CD14-positive monocyte (primary cell): Measurements from ENCODE around the gene PPARG. TPM values are rescaled to one million over a fixed set of nuclear protein-coding genes. Genes with fewer than 3 reads are reported as not detected.

Experiments
- DNase-seq, 3 donors: peaks; one replicate each; pipeline ENCODE4 v3.0.0-alpha.2; 2011 to 2022
- H2AFZ ChIP-seq: 2 replicates; pipeline ENCODE4 v1.6.0; 2012; ENCODE audit warnings: mild to moderate bottlenecking, low read depth, low read length, inconsistent platforms; ENCODE audit not compliant: insufficient read depth, poor library complexity, severe bottlenecking
- H3K27ac ChIP-seq, 2 donors: 1 replicate in 1 of 2; 2 replicates in 1 of 2; pipeline ENCODE4 v1.5.1; 2012 to 2013; ENCODE audit warnings: low read length in 2 of 2, control low read depth in 1 of 2, inconsistent platforms in 1 of 2, low read depth in 1 of 2, mild to moderate bottlenecking in 1 of 2
- H3K27me3 ChIP-seq, 2 donors: one replicate each; pipeline versions ENCODE4 v1.6.0 to v1.6.1; 2011 to 2013; ENCODE audit warnings: low read length in 2 of 2; ENCODE audit not compliant: control insufficient read depth in 2 of 2, insufficient read depth in 2 of 2
- H3K36me3 ChIP-seq, 2 donors: replicated peaks in 1 of 2; 1 replicate in 1 of 2; 2 replicates in 1 of 2; pipeline versions ENCODE4 v1.5.1 to v1.6.1; 2012 to 2013; ENCODE audit warnings: low read length in 2 of 2, control low read depth in 1 of 2, inconsistent platforms in 1 of 2, mild to moderate bottlenecking in 1 of 2; ENCODE audit not compliant: insufficient read depth in 2 of 2, control insufficient read depth in 1 of 2
- H3K4me1 ChIP-seq, 2 donors: 1 replicate in 1 of 2; 2 replicates in 1 of 2; pipeline versions ENCODE4 v1.5.1 to v1.6.1; 2012 to 2013; ENCODE audit warnings: low read length in 2 of 2, control low read depth in 1 of 2, inconsistent platforms in 1 of 2, mild to moderate bottlenecking in 1 of 2, moderate library complexity in 1 of 2; ENCODE audit not compliant: insufficient read depth in 2 of 2, control insufficient read depth in 1 of 2
- H3K4me2 ChIP-seq: replicated peaks from 2 replicates; pipeline ENCODE3; 2012; ENCODE audit warnings: low read length, moderate library complexity, mild to moderate bottlenecking; ENCODE audit not compliant: poor library complexity, severe bottlenecking; ENCODE audit errors: extremely low read depth
- H3K4me3 ChIP-seq, 3 experiments: fragments of 200-600 bp in 1 of 3; sonication (generic) in 1 of 3; replicated peaks in 1 of 3; 1 replicate in 2 of 3; 2 replicates in 1 of 3; pipeline ENCODE4 v1.5.1; 2011 to 2013; ENCODE audit warnings: low read length in 3 of 3, mild to moderate bottlenecking in 3 of 3, control low read depth in 2 of 3, low read depth in 2 of 3, inconsistent platforms in 1 of 3, moderate library complexity in 1 of 3
- H3K79me2 ChIP-seq: 2 replicates; pipeline ENCODE4 v1.6.0; 2012; ENCODE audit warnings: mild to moderate bottlenecking, control low read depth, inconsistent platforms, low read length, moderate library complexity; ENCODE audit not compliant: insufficient read depth
- H3K9ac ChIP-seq: 2 replicates; pipeline ENCODE4 v1.6.0; 2017; ENCODE audit warnings: low read length, mild to moderate bottlenecking; ENCODE audit not compliant: insufficient read depth, poor library complexity, severe bottlenecking
- H3K9me3 ChIP-seq, 2 donors: replicated peaks in 1 of 2; 1 replicate in 1 of 2; 2 replicates in 1 of 2; pipeline versions ENCODE4 v1.5.1 to v1.6.1; 2012 to 2013; ENCODE audit warnings: low read length in 2 of 2, control low read depth in 1 of 2; ENCODE audit not compliant: control insufficient read depth in 1 of 2, insufficient read depth in 1 of 2
- H4K20me1 ChIP-seq: 2 replicates; pipeline ENCODE4 v1.6.0; 2012; ENCODE audit warnings: mild to moderate bottlenecking, low read length, control low read depth, moderate library complexity; ENCODE audit not compliant: insufficient read depth
- H3K27ac Mint-ChIP-seq, 7 donors: one replicate each; pipeline ENCODE4 v1.8.0; 2020; ENCODE audit warnings: mild to moderate bottlenecking in 7 of 7, mixed read lengths in 7 of 7, moderate library complexity in 6 of 7, inconsistent platforms in 2 of 7
- H3K27me3 Mint-ChIP-seq, 3 donors: one replicate each; pipeline ENCODE4 v1.8.0; 2021 to 2022; ENCODE audit warnings: low read depth in 3 of 3, mild to moderate bottlenecking in 3 of 3, mixed read lengths in 3 of 3, moderate library complexity in 3 of 3, inconsistent platforms in 1 of 3
- H3K36me3 Mint-ChIP-seq, 2 donors: one replicate each; pipeline ENCODE4 v1.8.0; 2020; ENCODE audit warnings: mixed read lengths in 2 of 2, inconsistent platforms in 1 of 2, mild to moderate bottlenecking in 1 of 2
- H3K4me1 Mint-ChIP-seq: one replicate; pipeline ENCODE4 v1.8.0; 2020; ENCODE audit warnings: mild to moderate bottlenecking, mixed read lengths
- H3K4me3 Mint-ChIP-seq, 2 donors: one replicate each; pipeline ENCODE4 v1.8.0; 2020; ENCODE audit warnings: mild to moderate bottlenecking in 2 of 2, mixed read lengths in 2 of 2, moderate library complexity in 1 of 2
- H3K9me3 Mint-ChIP-seq, 7 donors: one replicate each; pipeline ENCODE4 v1.8.0; 2020 to 2022; ENCODE audit warnings: mixed read lengths in 7 of 7, mild to moderate bottlenecking in 6 of 7, moderate library complexity in 6 of 7, inconsistent platforms in 2 of 7
- CTCF ChIP-seq: fragments of 200-600 bp; IDR thresholded peaks from one replicate; pipeline ENCODE4 v1.8.0; 2022; ENCODE audit warnings: antibody characterized with exemption, mild to moderate bottlenecking
- WGBS: methylation state at CpG from one replicate; pipeline ENCODE4 v1.1.5; 2013; ENCODE audit warnings: missing lambda C conversion rate; ENCODE audit not compliant: insufficient coverage; 5-methylcytosine and 5-hydroxymethylcytosine counted together
- intact Hi-C, 2 donors: fragments of 100-400 bp; cut with micrococcal nuclease; formaldehyde crosslinking; loops; one replicate each; pipeline versions ENCODE4 v1.15.0 to v1.15.1; 2023
- polyA plus RNA-seq, 3 donors: library from polyadenylated mRNA; depleted of rRNA in 1 of 3; unstranded in 2 of 3; stranded (reverse) in 1 of 3; fragments of 300-500 nt in 2 of 3; fragments of >200 nt in 1 of 3; fragmentation: Illumina TruSeq in 2 of 3; gene quantifications; 1 replicate in 2 of 3; 2 replicates in 1 of 3; pipeline ENCODE4 v1.2.3, GENCODE V29; 2012 to 2021

The PPARG gene
- polyA plus RNA-seq, 3 donors, result 0.56 to 2.0 (median 0.97) TPM

GRCh38 chr3:12416731-12417130, 127.9 kb downstream of the PPARG start:
- H3K4me2 ChIP-seq, result no peak overlapping the region
- Mint-ChIP-seq H3K27ac (no peak overlapping the region), H3K36me3 (no peaks in the 10 kb centered on the region), H3K27me3 (peaks cover 0 to 2% (median under 1%) of the 10 kb centered on the region in 3 donors), H3K4me1 (peaks cover 21% of the 10 kb centered on the region), H3K4me3 (no peak overlapping the region), H3K9me3 (no peaks in the 10 kb centered on the region)
- H3K27ac ChIP-seq, result no peak overlapping the region
- peaks cover 13 to 15% of the 10 kb centered on the region in 2 donors for H3K4me1 ChIP-seq
- H3K4me3 ChIP-seq, result no peak overlapping the region
- DNase-seq, result no peak
- H2AFZ ChIP-seq, result no peak overlapping the region
- H3K27me3 ChIP-seq, result no peaks in the 10 kb centered on the region
- no peak overlapping the region for H3K9ac ChIP-seq
- WGBS, result 100% methylated on average over 6 of the region's 8 CpGs
- no peak for TF ChIP-seq CTCF
- intact Hi-C loops, result no loop called here
- no peaks in the 10 kb centered on the region for H4K20me1 ChIP-seq
- H3K9me3 ChIP-seq, result no peaks in the 10 kb centered on the region
- H3K79me2 ChIP-seq, result no peaks in the 10 kb centered on the region
- H3K36me3 ChIP-seq, result no peaks in the 10 kb centered on the region

DNA sequence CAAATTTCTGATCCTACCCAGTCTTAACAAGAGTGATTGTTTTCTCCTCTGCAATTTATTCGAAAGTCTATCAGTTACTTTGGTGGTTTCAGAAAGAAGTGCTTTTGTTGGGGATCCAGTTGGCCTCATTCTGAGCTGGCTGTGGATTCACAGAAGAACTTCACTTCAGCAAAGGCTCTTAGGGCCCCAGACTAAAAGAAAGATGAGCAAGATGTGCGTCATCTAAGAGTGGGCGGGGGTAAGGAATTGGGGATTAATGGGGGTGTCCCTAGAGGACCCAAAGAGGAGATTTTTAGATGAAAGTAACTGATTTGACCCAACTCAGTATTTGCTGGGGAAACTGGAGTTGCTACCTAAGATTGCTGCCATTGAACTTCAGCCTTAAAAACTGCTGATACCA, 131.5 kb downstream of the PPARG start:
- H3K27ac ChIP-seq, result no peak overlapping the region
- Mint-ChIP-seq H3K9me3 (no peaks in the 10 kb centered on the region), H3K27ac (no peak overlapping the region), H3K27me3 (peaks cover 0 to 5% (median 5%) of the 10 kb centered on the region in 3 donors), H3K4me1 (peaks cover 5% of the 10 kb centered on the region), H3K4me3 (no peak overlapping the region), H3K36me3 (no peaks in the 10 kb centered on the region)
- no peaks in the 10 kb centered on the region for H3K4me1 ChIP-seq
- H3K36me3 ChIP-seq, result no peaks in the 10 kb centered on the region
- no peaks in the 10 kb centered on the region for H3K79me2 ChIP-seq
- 100% methylated on average over 2 of the region's 3 CpGs for WGBS
- no peak for DNase-seq
- H4K20me1 ChIP-seq, result no peaks in the 10 kb centered on the region
- no peak overlapping the region for H3K9ac ChIP-seq
- H3K27me3 ChIP-seq, result no peaks in the 10 kb centered on the region
- intact Hi-C loops, result no loop called here
- no peak overlapping the region for H3K4me3 ChIP-seq
- H2AFZ ChIP-seq, result no peak overlapping the region
- H3K9me3 ChIP-seq, result no peaks in the 10 kb centered on the region
- no peak overlapping the region for H3K4me2 ChIP-seq
- no peak for TF ChIP-seq CTCF
